ENCODE data around the gene RPIA.
"Not testable (repeated sequence)": the region's sequence is repeated elsewhere in the genome, so short reads cannot be mapped to it uniquely, and the experiment has no call there.

RPIA gene

GRCh38 chr2:88691339-88692183 is at the start of gene RPIA:
TSS of gene RPIA (plus strand) at chr2:88691673. CDS start at chr2:88691699, 26 bp downstream.
- in situ Hi-C loops (cut with MboI; ENCODE audit: low sequenced_read_pairs) = no loop called here

- in situ Hi-C loops (cut with MboI; ENCODE audit: low sequenced_read_pairs) = no loop called here
Measured at GRCh38 chr2:88642278-88642677, 49.2 kb upstream of the RPIA start.

- in situ Hi-C loops (cut with MboI; ENCODE audit: low sequenced_read_pairs) = not testable (repeated sequence)
Measured at GRCh38 chr2:88645291-88645882, 46.1 kb upstream of the RPIA start.

- in situ Hi-C loops (cut with MboI; ENCODE audit: low sequenced_read_pairs) = no loop called here
Measured at GRCh38 chr2:88651646-88652045, 39.8 kb upstream of the RPIA start.

GRCh38 chr2:88654714-88655113 is 36.8 kb upstream of the RPIA start:
- in situ Hi-C loops (cut with MboI; ENCODE audit: low sequenced_read_pairs) = no loop called here

GRCh38 chr2:88656690-88657089 is 34.8 kb upstream of the RPIA start:
- in situ Hi-C loops (cut with MboI; ENCODE audit: low sequenced_read_pairs) = no loop called here

GRCh38 chr2:88657131-88657530 is 34.3 kb upstream of the RPIA start:
- in situ Hi-C loops (cut with MboI; ENCODE audit: low sequenced_read_pairs) = no loop called here

GRCh38 chr2:88658326-88658725 is 33.1 kb upstream of the RPIA start:
- in situ Hi-C loops (cut with MboI; ENCODE audit: low sequenced_read_pairs) = no loop called here

GRCh38 chr2:88658881-88659537 is 32.5 kb upstream of the RPIA start:
- in situ Hi-C loops (cut with MboI; ENCODE audit: low sequenced_read_pairs) = no loop called here

GRCh38 chr2:88659538-88659915 is 31.9 kb upstream of the RPIA start:
- in situ Hi-C loops (cut with MboI; ENCODE audit: low sequenced_read_pairs) = no loop called here

- in situ Hi-C loops (cut with MboI; ENCODE audit: low sequenced_read_pairs) = no loop called here
Measured at GRCh38 chr2:88660622-88661021, 30.9 kb upstream of the RPIA start.

- in situ Hi-C loops (cut with MboI; ENCODE audit: low sequenced_read_pairs) = loop anchor here (5.0 kb wide), 1 partner anchor 74 kb away; no protein-coding TSS in a partner anchor
Measured at GRCh38 chr2:88666576-88666975, 24.9 kb upstream of the RPIA start.

GRCh38 chr2:88667219-88667618 is 24.3 kb upstream of the RPIA start:
- in situ Hi-C loops (cut with MboI; ENCODE audit: low sequenced_read_pairs) = loop anchor here (5.0 kb wide), 1 partner anchor 75 kb away; no protein-coding TSS in a partner anchor

GRCh38 chr2:88668862-88669261 is 22.6 kb upstream of the RPIA start:
- in situ Hi-C loops (cut with MboI; ENCODE audit: low sequenced_read_pairs) = loop anchor here (5.0 kb wide), 1 partner anchor 77 kb away; no protein-coding TSS in a partner anchor

- in situ Hi-C loops (cut with MboI; ENCODE audit: low sequenced_read_pairs) = loop anchor here (5.0 kb wide), 1 partner anchor 77 kb away; no protein-coding TSS in a partner anchor
Measured at GRCh38 chr2:88669482-88670214, 21.8 kb upstream of the RPIA start.

GRCh38 chr2:88671786-88672427 is 19.6 kb upstream of the RPIA start:
- in situ Hi-C loops (cut with MboI; ENCODE audit: low sequenced_read_pairs) = no loop called here

GRCh38 chr2:88673363-88673762 is 18.1 kb upstream of the RPIA start:
- in situ Hi-C loops (cut with MboI; ENCODE audit: low sequenced_read_pairs) = no loop called here

GRCh38 chr2:88680266-88680902 is 11.1 kb upstream of the RPIA start:
- in situ Hi-C loops (cut with MboI; ENCODE audit: low sequenced_read_pairs) = no loop called here

- in situ Hi-C loops (cut with MboI; ENCODE audit: low sequenced_read_pairs) = no loop called here
Measured at GRCh38 chr2:88680916-88681315, 10.6 kb upstream of the RPIA start.

All from HL-60/S4 treated with phorbol 12-myristate 13-acetate at 8.2 ng/mL for 4 days and 3 days (cell line).